Neural cell (in vitro differentiated cells): ENCODE results near the gene ISLR2.
"Not testable (repeated sequence)": the region's sequence is repeated elsewhere in the genome, so short reads cannot be mapped to it uniquely, and the experiment has no call there.

Experiments used
- EP300 ChIP-seq: fragments of 450-650 bp; conservative IDR thresholded peaks from 2 replicates; pipeline ENCODE4 v1.6.1; 2014; ENCODE audit warnings: antibody characterized with exemption, mild to moderate bottlenecking, moderate library complexity; ENCODE audit not compliant: poor library complexity, severe bottlenecking
- EZH2 ChIP-seq: fragments of 200-600, 300-800 bp; shearing (Covaris generic), sonication (generic); IDR thresholded peaks from 2 replicates; pipeline ENCODE4 v1.6.1; 2014; ENCODE audit warnings: antibody characterized with exemption, low read length, borderline replicate concordance, mild to moderate bottlenecking; ENCODE audit not compliant: insufficient read depth, poor library complexity, severe bottlenecking
- MXI1 ChIP-seq: fragments of 450-650 bp; conservative IDR thresholded peaks from 2 replicates; pipeline ENCODE4 v1.6.1; 2014; ENCODE audit warnings: antibody characterized with exemption, mild to moderate bottlenecking; ENCODE audit not compliant: poor library complexity, severe bottlenecking
- POLR2AphosphoS5 ChIP-seq: IDR thresholded peaks from 2 replicates; pipeline ENCODE4 v1.6.1; 2012
- RAD21 ChIP-seq: fragments of 450-650 bp; conservative IDR thresholded peaks from 2 replicates; pipeline ENCODE4 v1.6.1; 2014; ENCODE audit warnings: antibody characterized with exemption, mild to moderate bottlenecking, moderate library complexity
- SMC3 ChIP-seq: fragments of 450-650 bp; conservative IDR thresholded peaks from 2 replicates; pipeline ENCODE4 v1.6.1; 2014; ENCODE audit warnings: antibody characterized with exemption, mild to moderate bottlenecking, moderate library complexity; ENCODE audit not compliant: poor library complexity
- TF ChIP-seq, protein P1 (sequence below): fragments of 450-650 bp; IDR thresholded peaks from 2 replicates; pipeline ENCODE4 v1.5.1; 2014; ENCODE audit warnings: antibody characterized with exemption, mild to moderate bottlenecking, moderate library complexity; ENCODE audit not compliant: poor library complexity, severe bottlenecking
- TF ChIP-seq, protein P2 (sequence below): IDR thresholded peaks from 2 replicates; pipeline ENCODE4 v1.6.1; 2012; ENCODE audit warnings: borderline replicate concordance

- TF ChIP-seq SMC3, POLR2AphosphoS5, RAD21, MXI1, EP300, EZH2: not testable (repeated sequence)
- TF ChIP-seq, protein P1, sequence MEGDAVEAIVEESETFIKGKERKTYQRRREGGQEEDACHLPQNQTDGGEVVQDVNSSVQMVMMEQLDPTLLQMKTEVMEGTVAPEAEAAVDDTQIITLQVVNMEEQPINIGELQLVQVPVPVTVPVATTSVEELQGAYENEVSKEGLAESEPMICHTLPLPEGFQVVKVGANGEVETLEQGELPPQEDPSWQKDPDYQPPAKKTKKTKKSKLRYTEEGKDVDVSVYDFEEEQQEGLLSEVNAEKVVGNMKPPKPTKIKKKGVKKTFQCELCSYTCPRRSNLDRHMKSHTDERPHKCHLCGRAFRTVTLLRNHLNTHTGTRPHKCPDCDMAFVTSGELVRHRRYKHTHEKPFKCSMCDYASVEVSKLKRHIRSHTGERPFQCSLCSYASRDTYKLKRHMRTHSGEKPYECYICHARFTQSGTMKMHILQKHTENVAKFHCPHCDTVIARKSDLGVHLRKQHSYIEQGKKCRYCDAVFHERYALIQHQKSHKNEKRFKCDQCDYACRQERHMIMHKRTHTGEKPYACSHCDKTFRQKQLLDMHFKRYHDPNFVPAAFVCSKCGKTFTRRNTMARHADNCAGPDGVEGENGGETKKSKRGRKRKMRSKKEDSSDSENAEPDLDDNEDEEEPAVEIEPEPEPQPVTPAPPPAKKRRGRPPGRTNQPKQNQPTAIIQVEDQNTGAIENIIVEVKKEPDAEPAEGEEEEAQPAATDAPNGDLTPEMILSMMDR: not testable (repeated sequence)
- TF ChIP-seq, protein P2, sequence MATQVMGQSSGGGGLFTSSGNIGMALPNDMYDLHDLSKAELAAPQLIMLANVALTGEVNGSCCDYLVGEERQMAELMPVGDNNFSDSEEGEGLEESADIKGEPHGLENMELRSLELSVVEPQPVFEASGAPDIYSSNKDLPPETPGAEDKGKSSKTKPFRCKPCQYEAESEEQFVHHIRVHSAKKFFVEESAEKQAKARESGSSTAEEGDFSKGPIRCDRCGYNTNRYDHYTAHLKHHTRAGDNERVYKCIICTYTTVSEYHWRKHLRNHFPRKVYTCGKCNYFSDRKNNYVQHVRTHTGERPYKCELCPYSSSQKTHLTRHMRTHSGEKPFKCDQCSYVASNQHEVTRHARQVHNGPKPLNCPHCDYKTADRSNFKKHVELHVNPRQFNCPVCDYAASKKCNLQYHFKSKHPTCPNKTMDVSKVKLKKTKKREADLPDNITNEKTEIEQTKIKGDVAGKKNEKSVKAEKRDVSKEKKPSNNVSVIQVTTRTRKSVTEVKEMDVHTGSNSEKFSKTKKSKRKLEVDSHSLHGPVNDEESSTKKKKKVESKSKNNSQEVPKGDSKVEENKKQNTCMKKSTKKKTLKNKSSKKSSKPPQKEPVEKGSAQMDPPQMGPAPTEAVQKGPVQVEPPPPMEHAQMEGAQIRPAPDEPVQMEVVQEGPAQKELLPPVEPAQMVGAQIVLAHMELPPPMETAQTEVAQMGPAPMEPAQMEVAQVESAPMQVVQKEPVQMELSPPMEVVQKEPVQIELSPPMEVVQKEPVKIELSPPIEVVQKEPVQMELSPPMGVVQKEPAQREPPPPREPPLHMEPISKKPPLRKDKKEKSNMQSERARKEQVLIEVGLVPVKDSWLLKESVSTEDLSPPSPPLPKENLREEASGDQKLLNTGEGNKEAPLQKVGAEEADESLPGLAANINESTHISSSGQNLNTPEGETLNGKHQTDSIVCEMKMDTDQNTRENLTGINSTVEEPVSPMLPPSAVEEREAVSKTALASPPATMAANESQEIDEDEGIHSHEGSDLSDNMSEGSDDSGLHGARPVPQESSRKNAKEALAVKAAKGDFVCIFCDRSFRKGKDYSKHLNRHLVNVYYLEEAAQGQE: not testable (repeated sequence)
Measured at GRCh38 chr15:74096753-74097474, 33.5 kb upstream of the ISLR2 start.
